CD14-positive monocyte (primary cell): ENCODE data around the gene C2orf66. TPM values are rescaled to one million over a fixed set of nuclear protein-coding genes. Genes with fewer than 3 reads are reported as not detected.

Source experiments
- DNase-seq, 3 donors: peaks; one replicate each; pipeline ENCODE4 v3.0.0-alpha.2; 2011 to 2022
- H2AFZ ChIP-seq: 2 replicates; pipeline ENCODE4 v1.6.0; 2012; ENCODE audit warnings: mild to moderate bottlenecking, low read depth, low read length, inconsistent platforms; ENCODE audit not compliant: insufficient read depth, poor library complexity, severe bottlenecking
- H3K27ac ChIP-seq, 2 donors: 1 replicate in 1 of 2; 2 replicates in 1 of 2; pipeline ENCODE4 v1.5.1; 2012 to 2013; ENCODE audit warnings: low read length in 2 of 2, control low read depth in 1 of 2, inconsistent platforms in 1 of 2, low read depth in 1 of 2, mild to moderate bottlenecking in 1 of 2
- H3K27me3 ChIP-seq, 2 donors: one replicate each; pipeline versions ENCODE4 v1.6.0 to v1.6.1; 2011 to 2013; ENCODE audit warnings: low read length in 2 of 2; ENCODE audit not compliant: control insufficient read depth in 2 of 2, insufficient read depth in 2 of 2
- H3K36me3 ChIP-seq, 2 donors: replicated peaks in 1 of 2; 1 replicate in 1 of 2; 2 replicates in 1 of 2; pipeline versions ENCODE4 v1.5.1 to v1.6.1; 2012 to 2013; ENCODE audit warnings: low read length in 2 of 2, control low read depth in 1 of 2, inconsistent platforms in 1 of 2, mild to moderate bottlenecking in 1 of 2; ENCODE audit not compliant: insufficient read depth in 2 of 2, control insufficient read depth in 1 of 2
- H3K4me1 ChIP-seq, 2 donors: 1 replicate in 1 of 2; 2 replicates in 1 of 2; pipeline versions ENCODE4 v1.5.1 to v1.6.1; 2012 to 2013; ENCODE audit warnings: low read length in 2 of 2, control low read depth in 1 of 2, inconsistent platforms in 1 of 2, mild to moderate bottlenecking in 1 of 2, moderate library complexity in 1 of 2; ENCODE audit not compliant: insufficient read depth in 2 of 2, control insufficient read depth in 1 of 2
- H3K4me2 ChIP-seq: replicated peaks from 2 replicates; pipeline ENCODE3; 2012; ENCODE audit warnings: low read length, moderate library complexity, mild to moderate bottlenecking; ENCODE audit not compliant: poor library complexity, severe bottlenecking; ENCODE audit errors: extremely low read depth
- H3K4me3 ChIP-seq, 3 experiments: fragments of 200-600 bp in 1 of 3; sonication (generic) in 1 of 3; replicated peaks in 1 of 3; 1 replicate in 2 of 3; 2 replicates in 1 of 3; pipeline ENCODE4 v1.5.1; 2011 to 2013; ENCODE audit warnings: low read length in 3 of 3, mild to moderate bottlenecking in 3 of 3, control low read depth in 2 of 3, low read depth in 2 of 3, inconsistent platforms in 1 of 3, moderate library complexity in 1 of 3
- H3K79me2 ChIP-seq: 2 replicates; pipeline ENCODE4 v1.6.0; 2012; ENCODE audit warnings: mild to moderate bottlenecking, control low read depth, inconsistent platforms, low read length, moderate library complexity; ENCODE audit not compliant: insufficient read depth
- H3K9ac ChIP-seq: 2 replicates; pipeline ENCODE4 v1.6.0; 2017; ENCODE audit warnings: low read length, mild to moderate bottlenecking; ENCODE audit not compliant: insufficient read depth, poor library complexity, severe bottlenecking
- H3K9me3 ChIP-seq, 2 donors: replicated peaks in 1 of 2; 1 replicate in 1 of 2; 2 replicates in 1 of 2; pipeline versions ENCODE4 v1.5.1 to v1.6.1; 2012 to 2013; ENCODE audit warnings: low read length in 2 of 2, control low read depth in 1 of 2; ENCODE audit not compliant: control insufficient read depth in 1 of 2, insufficient read depth in 1 of 2
- H4K20me1 ChIP-seq: 2 replicates; pipeline ENCODE4 v1.6.0; 2012; ENCODE audit warnings: mild to moderate bottlenecking, low read length, control low read depth, moderate library complexity; ENCODE audit not compliant: insufficient read depth
- H3K27ac Mint-ChIP-seq, 7 donors: one replicate each; pipeline ENCODE4 v1.8.0; 2020; ENCODE audit warnings: mild to moderate bottlenecking in 7 of 7, mixed read lengths in 7 of 7, moderate library complexity in 6 of 7, inconsistent platforms in 2 of 7
- H3K27me3 Mint-ChIP-seq, 3 donors: one replicate each; pipeline ENCODE4 v1.8.0; 2021 to 2022; ENCODE audit warnings: low read depth in 3 of 3, mild to moderate bottlenecking in 3 of 3, mixed read lengths in 3 of 3, moderate library complexity in 3 of 3, inconsistent platforms in 1 of 3
- H3K36me3 Mint-ChIP-seq, 2 donors: one replicate each; pipeline ENCODE4 v1.8.0; 2020; ENCODE audit warnings: mixed read lengths in 2 of 2, inconsistent platforms in 1 of 2, mild to moderate bottlenecking in 1 of 2
- H3K4me1 Mint-ChIP-seq: one replicate; pipeline ENCODE4 v1.8.0; 2020; ENCODE audit warnings: mild to moderate bottlenecking, mixed read lengths
- H3K4me3 Mint-ChIP-seq, 2 donors: one replicate each; pipeline ENCODE4 v1.8.0; 2020; ENCODE audit warnings: mild to moderate bottlenecking in 2 of 2, mixed read lengths in 2 of 2, moderate library complexity in 1 of 2
- H3K9me3 Mint-ChIP-seq, 7 donors: one replicate each; pipeline ENCODE4 v1.8.0; 2020 to 2022; ENCODE audit warnings: mixed read lengths in 7 of 7, mild to moderate bottlenecking in 6 of 7, moderate library complexity in 6 of 7, inconsistent platforms in 2 of 7
- CTCF ChIP-seq: fragments of 200-600 bp; IDR thresholded peaks from one replicate; pipeline ENCODE4 v1.8.0; 2022; ENCODE audit warnings: antibody characterized with exemption, mild to moderate bottlenecking
- WGBS: methylation state at CpG from one replicate; pipeline ENCODE4 v1.1.5; 2013; ENCODE audit warnings: missing lambda C conversion rate; ENCODE audit not compliant: insufficient coverage; 5-methylcytosine and 5-hydroxymethylcytosine counted together
- intact Hi-C, 2 donors: fragments of 100-400 bp; cut with micrococcal nuclease; formaldehyde crosslinking; loops; one replicate each; pipeline versions ENCODE4 v1.15.0 to v1.15.1; 2023
- polyA plus RNA-seq, 3 donors: library from polyadenylated mRNA; depleted of rRNA in 1 of 3; unstranded in 2 of 3; stranded (reverse) in 1 of 3; fragments of 300-500 nt in 2 of 3; fragments of >200 nt in 1 of 3; fragmentation: Illumina TruSeq in 2 of 3; gene quantifications; 1 replicate in 2 of 3; 2 replicates in 1 of 3; pipeline ENCODE4 v1.2.3, GENCODE V29; 2012 to 2021

Gene C2orf66
- polyA plus RNA-seq, 3 donors = not detected

- Histone ChIP-seq H3K9ac (no peak overlapping the region), H3K27me3 (no peaks in the 10 kb centered on the region), H3K36me3 (peaks cover 95 to 99% of the 10 kb centered on the region in 2 donors), H3K79me2 (no peaks in the 10 kb centered on the region), H3K4me2 (no peak overlapping the region), H3K27ac (peak overlapping the region in 1 of 2 donors; percentile 39), H2AFZ (no peak overlapping the region), H3K9me3 (no peaks in the 10 kb centered on the region), H3K4me1 (no peaks in the 10 kb centered on the region), H4K20me1 (no peaks in the 10 kb centered on the region), H3K4me3 (no peak overlapping the region)
- Mint-ChIP-seq H3K9me3 (no peaks in the 10 kb centered on the region), H3K4me3 (no peak overlapping the region), H3K36me3 (peaks cover 47 to 55% of the 10 kb centered on the region in 2 donors), H3K4me1 (no peaks in the 10 kb centered on the region), H3K27ac (peak overlapping the region in 1 of 7 donors; percentile 21), H3K27me3 (no peaks in the 10 kb centered on the region)
- WGBS = 97% methylated on average over 4 of the region's 4 CpGs
- intact Hi-C loops = no loop called here
- no peak for TF ChIP-seq CTCF
- DNase-seq = no peak
Observed at GRCh38 chr2:196783431-196784094, 25.6 kb downstream of the C2orf66 start.

- WGBS = 100% methylated on average over 1 of the region's 1 CpG
- Mint-ChIP-seq H3K27ac (no peak overlapping the region), H3K36me3 (peaks cover 73 to 74% of the 10 kb centered on the region in 2 donors), H3K4me1 (no peaks in the 10 kb centered on the region), H3K9me3 (no peaks in the 10 kb centered on the region), H3K4me3 (no peak overlapping the region), H3K27me3 (peaks cover 0 to 1% (median 0%) of the 10 kb centered on the region in 3 donors)
- Histone ChIP-seq H3K4me1 (no peaks in the 10 kb centered on the region), H3K27me3 (no peaks in the 10 kb centered on the region), H3K4me3 (no peak overlapping the region), H3K79me2 (no peaks in the 10 kb centered on the region), H3K36me3 (peaks cover 86 to 93% of the 10 kb centered on the region in 2 donors), H4K20me1 (no peaks in the 10 kb centered on the region), H2AFZ (no peak overlapping the region), H3K4me2 (no peak overlapping the region), H3K9me3 (no peaks in the 10 kb centered on the region), H3K9ac (no peak overlapping the region), H3K27ac (no peak overlapping the region)
- DNase-seq = no peak
- intact Hi-C loops = no loop called here
- no peak for TF ChIP-seq CTCF
Observed at GRCh38 chr2:196767101-196767500, 42.1 kb downstream of the C2orf66 start.
